Measurements from ENCODE around the gene CCR5AS.

The CCR5AS gene

DNA sequence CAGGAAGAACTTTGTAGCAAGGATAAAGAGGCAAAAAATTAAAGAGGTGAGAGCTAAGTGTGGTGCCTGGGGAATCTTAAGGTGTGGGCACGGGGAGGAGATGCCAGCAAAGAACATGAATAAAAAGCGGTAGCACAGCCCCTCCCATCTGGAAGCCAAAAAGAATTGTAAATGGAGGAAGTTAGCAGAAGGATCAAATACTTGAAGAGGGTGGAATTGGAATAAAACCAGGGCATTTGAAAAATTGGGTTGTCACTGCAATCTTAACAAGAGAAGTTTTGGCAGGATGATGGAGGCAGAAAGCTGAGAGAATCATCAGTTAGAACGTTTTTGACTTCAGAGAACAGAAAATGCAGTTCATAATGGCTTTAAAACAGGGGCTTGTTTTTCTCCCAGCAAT is 50.6 kb downstream of the CCR5AS start:
- H3K27me3 ChIP-seq (ENCODE audit: control insufficient read depth, insufficient read depth, low read length): no peaks in the 10 kb centered on the region
- H3K27ac ChIP-seq (ENCODE audit: low read depth in 2 of 2, low read length in 2 of 2): no peak overlapping the region
- TF ChIP-seq, protein P1, sequence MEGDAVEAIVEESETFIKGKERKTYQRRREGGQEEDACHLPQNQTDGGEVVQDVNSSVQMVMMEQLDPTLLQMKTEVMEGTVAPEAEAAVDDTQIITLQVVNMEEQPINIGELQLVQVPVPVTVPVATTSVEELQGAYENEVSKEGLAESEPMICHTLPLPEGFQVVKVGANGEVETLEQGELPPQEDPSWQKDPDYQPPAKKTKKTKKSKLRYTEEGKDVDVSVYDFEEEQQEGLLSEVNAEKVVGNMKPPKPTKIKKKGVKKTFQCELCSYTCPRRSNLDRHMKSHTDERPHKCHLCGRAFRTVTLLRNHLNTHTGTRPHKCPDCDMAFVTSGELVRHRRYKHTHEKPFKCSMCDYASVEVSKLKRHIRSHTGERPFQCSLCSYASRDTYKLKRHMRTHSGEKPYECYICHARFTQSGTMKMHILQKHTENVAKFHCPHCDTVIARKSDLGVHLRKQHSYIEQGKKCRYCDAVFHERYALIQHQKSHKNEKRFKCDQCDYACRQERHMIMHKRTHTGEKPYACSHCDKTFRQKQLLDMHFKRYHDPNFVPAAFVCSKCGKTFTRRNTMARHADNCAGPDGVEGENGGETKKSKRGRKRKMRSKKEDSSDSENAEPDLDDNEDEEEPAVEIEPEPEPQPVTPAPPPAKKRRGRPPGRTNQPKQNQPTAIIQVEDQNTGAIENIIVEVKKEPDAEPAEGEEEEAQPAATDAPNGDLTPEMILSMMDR (IDR thresholded peaks at IDR 0.05; ENCODE audit: borderline replicate concordance, extremely low read depth, insufficient read depth): no peak

GRCh38 chr3:46354984-46355383 is 51.9 kb downstream of the CCR5AS start:
- TF ChIP-seq, protein P1 (IDR thresholded peaks at IDR 0.05; ENCODE audit: borderline replicate concordance, extremely low read depth, insufficient read depth): no peak
- H3K36me3 ChIP-seq (ENCODE audit: control insufficient read depth in 2 of 3, insufficient read depth in 3 of 3, low read length in 3 of 3): no peaks in the 10 kb centered on the region
- H3K27me3 ChIP-seq (ENCODE audit: control insufficient read depth, insufficient read depth, low read length): no peaks in the 10 kb centered on the region
- no peaks in the 10 kb centered on the region for H3K4me1 ChIP-seq (ENCODE audit: control insufficient read depth in 2 of 3, insufficient read depth in 2 of 3, low read depth in 1 of 3, low read length in 3 of 3)
- no peaks in the 10 kb centered on the region for H3K9me3 ChIP-seq (ENCODE audit: control insufficient read depth in 2 of 3, insufficient read depth in 1 of 3, low read length in 3 of 3)
- no peak overlapping the region for H3K9ac ChIP-seq (ENCODE audit: low read length in 3 of 3)
- no peak overlapping the region for H3K4me3 ChIP-seq (ENCODE audit: low read length in 3 of 3)
- intact Hi-C loops (cut with DNase I): no loop called here
- no peak for DNase-seq
- FAIRE-seq: no peak
- no peak overlapping the region for H3K27ac ChIP-seq (ENCODE audit: low read depth in 2 of 2, low read length in 2 of 2)

More for the DNA sequence above, 50.6 kb downstream of the CCR5AS start:
- Histone ChIP-seq H3K4me1 (ENCODE audit: control insufficient read depth in 2 of 3, insufficient read depth in 2 of 3, low read depth in 1 of 3, low read length in 3 of 3) (no peaks in the 10 kb centered on the region), H3K4me3 (ENCODE audit: low read length in 3 of 3) (no peak overlapping the region), H3K36me3 (ENCODE audit: control insufficient read depth in 2 of 3, insufficient read depth in 3 of 3, low read length in 3 of 3) (no peaks in the 10 kb centered on the region), H3K9me3 (ENCODE audit: control insufficient read depth in 2 of 3, insufficient read depth in 1 of 3, low read length in 3 of 3) (no peaks in the 10 kb centered on the region), H3K9ac (ENCODE audit: low read length in 3 of 3) (no peak overlapping the region)
- no peak for DNase-seq
- intact Hi-C loops (cut with DNase I): no loop called here
- no peak for FAIRE-seq

DNA sequence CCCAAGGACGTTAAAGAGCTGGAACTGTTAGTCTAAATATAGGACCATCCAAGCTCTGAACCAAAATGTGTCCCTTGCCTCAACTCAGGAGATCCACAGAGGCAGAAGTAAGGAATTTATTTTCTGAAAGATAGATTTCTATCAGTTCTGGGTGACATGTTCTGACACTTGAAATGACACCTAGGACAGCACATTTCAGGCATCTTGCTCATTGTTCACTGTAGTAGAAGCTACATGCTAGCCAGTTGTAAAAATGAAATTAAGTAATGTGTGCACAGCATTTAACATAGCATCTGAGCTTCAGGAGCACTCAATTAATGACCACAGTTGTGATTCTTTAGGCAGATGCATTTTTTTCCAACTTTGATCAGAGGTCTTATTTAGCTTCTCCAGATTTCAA is 52.4 kb downstream of the CCR5AS start:
- Histone ChIP-seq H3K36me3 (ENCODE audit: control insufficient read depth in 2 of 3, insufficient read depth in 3 of 3, low read length in 3 of 3) (no peaks in the 10 kb centered on the region), H3K9ac (ENCODE audit: low read length in 3 of 3) (no peak overlapping the region), H3K9me3 (ENCODE audit: control insufficient read depth in 2 of 3, insufficient read depth in 1 of 3, low read length in 3 of 3) (no peaks in the 10 kb centered on the region), H3K27me3 (ENCODE audit: control insufficient read depth, insufficient read depth, low read length) (no peaks in the 10 kb centered on the region), H3K4me1 (ENCODE audit: control insufficient read depth in 2 of 3, insufficient read depth in 2 of 3, low read depth in 1 of 3, low read length in 3 of 3) (no peaks in the 10 kb centered on the region), H3K4me3 (ENCODE audit: low read length in 3 of 3) (no peak overlapping the region), H3K27ac (ENCODE audit: low read depth in 2 of 2, low read length in 2 of 2) (no peak overlapping the region)
- DNase-seq: no peak
- intact Hi-C loops (cut with DNase I): no loop called here
- no peak for FAIRE-seq
- TF ChIP-seq, protein P1 (IDR thresholded peaks at IDR 0.05; ENCODE audit: borderline replicate concordance, extremely low read depth, insufficient read depth): no peak

Measured in kidney (tissue), 13 donors.